ENCODE measurements around the gene FHAD1.

DNA sequence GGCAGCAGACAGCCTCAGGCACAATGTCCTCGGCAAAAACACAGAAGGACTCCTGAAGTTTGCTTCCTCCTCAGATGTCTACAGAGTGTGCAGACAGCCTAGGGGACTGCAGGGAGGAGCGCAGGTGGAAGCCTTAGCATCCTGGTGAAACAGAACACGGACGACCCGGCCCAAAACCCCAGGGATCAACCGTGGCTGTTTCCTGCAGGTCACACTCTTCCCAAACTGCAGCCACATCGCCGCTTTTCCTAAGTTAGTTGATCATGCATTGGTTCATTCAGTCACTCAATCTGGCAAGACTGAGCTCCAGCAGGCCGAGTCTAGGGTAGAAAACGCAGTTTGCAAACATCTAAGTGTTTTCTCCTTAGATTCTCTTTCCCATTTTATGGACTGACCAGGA lies 33.4 kb downstream of the FHAD1 start:
- TF ChIP-seq, protein P1, sequence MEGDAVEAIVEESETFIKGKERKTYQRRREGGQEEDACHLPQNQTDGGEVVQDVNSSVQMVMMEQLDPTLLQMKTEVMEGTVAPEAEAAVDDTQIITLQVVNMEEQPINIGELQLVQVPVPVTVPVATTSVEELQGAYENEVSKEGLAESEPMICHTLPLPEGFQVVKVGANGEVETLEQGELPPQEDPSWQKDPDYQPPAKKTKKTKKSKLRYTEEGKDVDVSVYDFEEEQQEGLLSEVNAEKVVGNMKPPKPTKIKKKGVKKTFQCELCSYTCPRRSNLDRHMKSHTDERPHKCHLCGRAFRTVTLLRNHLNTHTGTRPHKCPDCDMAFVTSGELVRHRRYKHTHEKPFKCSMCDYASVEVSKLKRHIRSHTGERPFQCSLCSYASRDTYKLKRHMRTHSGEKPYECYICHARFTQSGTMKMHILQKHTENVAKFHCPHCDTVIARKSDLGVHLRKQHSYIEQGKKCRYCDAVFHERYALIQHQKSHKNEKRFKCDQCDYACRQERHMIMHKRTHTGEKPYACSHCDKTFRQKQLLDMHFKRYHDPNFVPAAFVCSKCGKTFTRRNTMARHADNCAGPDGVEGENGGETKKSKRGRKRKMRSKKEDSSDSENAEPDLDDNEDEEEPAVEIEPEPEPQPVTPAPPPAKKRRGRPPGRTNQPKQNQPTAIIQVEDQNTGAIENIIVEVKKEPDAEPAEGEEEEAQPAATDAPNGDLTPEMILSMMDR (IDR thresholded peaks at IDR 0.05; ENCODE audit: low read depth, low read length) = no peak
- TF ChIP-seq EZH2phosphoT487 (IDR thresholded peaks at IDR 0.05; ENCODE audit: low read depth) = no peak
